Esophagus (tissue), 2 donors: ENCODE results near the gene COX11. TPM values are rescaled to one million over a fixed set of nuclear protein-coding genes. Genes with fewer than 3 reads are reported as not detected.

ENCODE experiments used
- H3K27ac ChIP-seq, 2 donors: one replicate each; pipeline ENCODE4 v1.5.1; 2013; ENCODE audit warnings: low read depth in 2 of 2, mild to moderate bottlenecking in 2 of 2, inconsistent platforms in 1 of 2, low read length in 1 of 2, moderate library complexity in 1 of 2
- H3K27me3 ChIP-seq, 2 donors: one replicate each; pipeline ENCODE4 v1.6.1; 2013; ENCODE audit warnings: low read length in 2 of 2, control low read depth in 1 of 2, mild to moderate bottlenecking in 1 of 2; ENCODE audit not compliant: insufficient read depth in 2 of 2, control insufficient read depth in 1 of 2
- H3K36me3 ChIP-seq, 2 donors: one replicate each; pipeline ENCODE4 v1.6.1; 2013; ENCODE audit warnings: low read length in 1 of 2; ENCODE audit not compliant: control insufficient read depth in 2 of 2, insufficient read depth in 2 of 2
- H3K4me1 ChIP-seq, 2 donors: one replicate each; pipeline ENCODE4 v1.6.1; 2013; ENCODE audit warnings: low read length in 1 of 2; ENCODE audit not compliant: control insufficient read depth in 2 of 2, insufficient read depth in 2 of 2
- H3K4me3 ChIP-seq, 2 donors: one replicate each; pipeline ENCODE4 v1.5.1; 2013; ENCODE audit warnings: low read length in 2 of 2, mild to moderate bottlenecking in 2 of 2, low read depth in 1 of 2, moderate library complexity in 1 of 2
- H3K9me3 ChIP-seq, 2 donors: one replicate each; pipeline ENCODE4 v1.6.1; 2013; ENCODE audit warnings: mild to moderate bottlenecking in 2 of 2, low read depth in 1 of 2, low read length in 1 of 2, moderate library complexity in 1 of 2; ENCODE audit not compliant: control insufficient read depth in 2 of 2, insufficient read depth in 1 of 2
- WGBS, 2 donors: extraction: QIAGEN DNeasy Blood & Tissue Kit; methylation state at CpG; one replicate each; pipeline ENCODE4 v1.1.7; 2013; 5-methylcytosine and 5-hydroxymethylcytosine counted together
- polyA plus RNA-seq, 2 donors: library from polyadenylated mRNA; stranded (reverse); fragments of 200-250 nt; gene quantifications; one replicate each; pipeline ENCODE4 v1.2.3, GENCODE V29; 2013
- donor health status: healthy with polysubstance abuse.
- donor health status: Bipolar disorder and iron deficiency.

Gene COX11
- polyA plus RNA-seq, 2 donors: 11.4 to 22.6 TPM

DNA sequence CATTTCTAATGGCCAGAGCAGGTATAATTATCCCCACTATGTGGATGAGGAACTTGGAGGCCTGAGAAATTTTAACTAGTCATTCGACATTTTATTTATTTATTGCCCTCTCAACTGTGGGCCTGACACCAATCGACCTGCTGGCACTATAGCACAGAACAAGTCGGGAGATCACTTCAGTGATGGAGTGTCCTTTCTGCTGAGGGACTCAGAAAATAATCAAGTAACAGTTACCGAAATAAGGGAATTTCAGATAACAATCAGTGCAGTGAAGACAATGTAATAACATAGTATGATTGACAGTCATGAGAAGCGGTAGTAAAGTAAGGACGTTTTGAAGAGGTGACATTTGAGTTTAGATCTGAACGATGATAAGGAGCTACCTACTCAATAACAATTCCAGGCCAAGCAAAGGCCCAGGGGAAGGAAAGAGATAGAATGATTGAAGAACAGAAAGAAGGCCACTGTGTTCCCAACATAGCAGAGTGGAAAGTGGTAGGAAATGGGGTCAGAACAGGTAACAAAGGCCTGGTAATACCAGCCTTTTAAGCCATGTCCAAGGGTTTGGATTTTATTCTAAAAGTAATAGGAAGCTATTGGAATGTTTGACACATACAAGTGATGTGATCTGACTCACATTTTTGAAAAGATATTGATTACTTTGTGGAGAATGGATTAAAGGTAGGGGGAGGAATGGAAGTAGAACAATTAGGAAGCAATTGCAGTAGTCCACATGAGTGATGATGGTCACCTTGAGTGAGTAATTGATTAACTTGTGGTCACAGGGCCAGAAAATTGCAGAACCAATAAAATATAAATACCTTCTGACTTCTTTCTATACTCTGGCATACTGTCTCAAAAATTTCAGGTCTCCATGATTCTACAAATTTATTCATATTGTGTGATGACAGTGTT, 1.5 kb upstream of the COX11 start:
- H3K4me1 ChIP-seq: no peaks in the 10 kb centered on the region
- H3K36me3 ChIP-seq: no peaks in the 10 kb centered on the region
- H3K27me3 ChIP-seq: no peaks in the 10 kb centered on the region
- peak overlapping the region in 1 of 2 donors; percentile 94 for H3K4me3 ChIP-seq
- H3K27ac ChIP-seq: peak overlapping the region in 1 of 2 donors; percentile 32
- WGBS, 2 donors: 42 to 48% methylated on average over 7 of the region's 7 CpGs
- H3K9me3 ChIP-seq: no peaks in the 10 kb centered on the region

DNA sequence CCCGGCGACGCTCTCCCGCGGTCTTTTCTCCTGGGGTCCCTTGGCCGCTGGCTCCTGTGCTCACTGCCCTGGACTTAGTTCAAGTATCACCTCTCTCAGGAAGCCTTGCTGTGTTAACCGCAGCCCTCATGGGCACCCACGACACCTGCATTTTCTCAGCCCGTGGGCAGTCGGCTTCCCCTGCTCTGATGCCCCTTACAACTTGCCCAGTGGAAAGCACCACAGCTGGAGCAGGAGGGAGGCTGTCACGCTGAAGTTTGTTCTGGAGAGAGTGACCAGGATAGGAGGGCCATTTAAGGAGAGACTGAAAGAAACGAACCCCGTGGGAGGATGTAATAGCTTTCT, 506 bp upstream of the COX11 start:
- Histone ChIP-seq H3K4me1 (no peaks in the 10 kb centered on the region), H3K9me3 (no peaks in the 10 kb centered on the region), H3K36me3 (no peaks in the 10 kb centered on the region), H3K27me3 (no peaks in the 10 kb centered on the region), H3K27ac (peak overlapping the region; percentile 32 to 92), H3K4me3 (peak overlapping the region; percentile 86 to 94)
- 0% methylated on average over 13 of the region's 13 CpGs for WGBS, 2 donors

DNA sequence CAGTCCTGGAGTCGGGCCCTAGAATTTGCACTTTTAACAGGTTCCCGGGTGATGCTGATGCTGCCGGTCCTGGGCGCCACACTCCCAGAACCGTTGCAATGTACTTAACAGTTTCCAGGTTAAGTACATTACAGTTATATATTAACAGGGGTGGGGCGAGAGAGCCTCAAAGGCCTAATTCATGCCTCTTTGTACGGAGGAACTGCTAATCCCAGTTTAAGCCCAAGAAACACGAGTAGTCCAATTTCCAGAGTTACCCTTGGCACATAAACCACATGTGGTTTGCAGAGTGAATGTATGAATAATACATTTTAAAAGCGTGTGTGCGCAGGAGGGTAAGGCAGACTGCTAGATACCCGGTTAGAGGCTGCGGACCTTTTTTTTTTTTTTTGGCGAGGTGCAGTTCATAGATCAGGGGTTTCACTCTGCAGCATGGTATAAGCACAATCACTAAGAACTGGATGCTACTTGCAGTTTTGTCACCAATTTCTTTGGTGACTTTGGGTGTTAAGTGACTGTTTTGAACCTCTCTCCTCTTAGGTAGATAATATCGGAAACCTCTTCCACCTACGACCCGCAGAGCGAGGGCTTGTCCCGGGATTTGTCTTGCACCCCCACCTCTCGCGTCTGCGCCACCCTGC, 713 bp downstream of the COX11 start:
- Histone ChIP-seq H3K27ac (peak overlapping the region; percentile 75 to 82), H3K4me1 (no peaks in the 10 kb centered on the region), H3K27me3 (no peaks in the 10 kb centered on the region), H3K36me3 (no peaks in the 10 kb centered on the region), H3K9me3 (no peaks in the 10 kb centered on the region), H3K4me3 (peak overlapping the region; percentile 86 to 94)
- WGBS, 2 donors: 1% methylated on average over 21 of the region's 21 CpGs

DNA sequence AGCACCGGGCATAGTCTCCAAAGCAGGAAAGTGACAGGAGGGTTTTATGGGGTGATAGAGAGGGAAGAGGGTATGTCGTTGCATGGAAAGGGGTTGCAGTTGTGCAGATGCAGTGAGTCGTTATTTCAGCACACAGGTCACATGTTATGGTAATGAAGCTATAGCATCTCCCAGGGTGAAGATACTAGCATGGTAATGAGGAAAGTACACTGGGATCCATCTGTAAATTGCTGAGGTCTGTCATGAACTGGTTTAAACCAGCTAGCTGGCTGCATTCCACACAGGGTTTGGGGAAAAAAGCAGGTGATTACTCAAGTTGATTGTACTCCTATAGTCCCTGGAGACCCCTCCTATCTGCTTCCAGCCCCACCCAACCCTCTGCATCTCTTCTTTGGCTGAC, 11.7 kb downstream of the COX11 start:
- no peaks in the 10 kb centered on the region for H3K9me3 ChIP-seq
- H3K27ac ChIP-seq: no peak overlapping the region
- no peak overlapping the region for H3K4me3 ChIP-seq
- H3K4me1 ChIP-seq: no peaks in the 10 kb centered on the region
- 70 to 81% methylated on average over 3 of the region's 3 CpGs for WGBS, 2 donors
- H3K27me3 ChIP-seq: no peaks in the 10 kb centered on the region
- peaks cover 0 to 6% of the 10 kb centered on the region in 2 donors for H3K36me3 ChIP-seq

DNA sequence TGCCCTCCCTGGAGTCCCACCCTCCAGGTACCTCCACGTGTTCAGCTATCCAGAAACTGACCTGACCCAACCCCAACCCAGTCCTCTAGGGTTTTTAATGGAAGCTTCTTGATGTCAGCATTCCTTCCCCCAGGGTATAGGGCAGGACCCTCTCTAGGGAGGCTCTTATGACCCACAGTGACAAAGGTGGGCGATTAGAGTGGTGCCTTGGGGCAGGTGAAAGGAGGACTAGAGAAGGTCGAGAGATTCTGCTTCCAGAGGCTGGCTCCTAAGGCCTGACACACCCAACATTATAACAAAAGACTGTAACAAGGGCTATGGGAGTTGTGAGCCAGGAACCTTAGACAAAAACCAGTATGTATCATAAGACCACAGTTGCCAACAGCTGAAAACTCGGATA, 17.2 kb downstream of the COX11 start:
- Histone ChIP-seq H3K4me1 (no peaks in the 10 kb centered on the region), H3K27ac (no peak overlapping the region), H3K36me3 (peaks cover 0 to 6% of the 10 kb centered on the region in 2 donors), H3K27me3 (no peaks in the 10 kb centered on the region), H3K4me3 (no peak overlapping the region), H3K9me3 (no peaks in the 10 kb centered on the region)
- 70 to 75% methylated on average over 4 of the region's 4 CpGs for WGBS, 2 donors

DNA sequence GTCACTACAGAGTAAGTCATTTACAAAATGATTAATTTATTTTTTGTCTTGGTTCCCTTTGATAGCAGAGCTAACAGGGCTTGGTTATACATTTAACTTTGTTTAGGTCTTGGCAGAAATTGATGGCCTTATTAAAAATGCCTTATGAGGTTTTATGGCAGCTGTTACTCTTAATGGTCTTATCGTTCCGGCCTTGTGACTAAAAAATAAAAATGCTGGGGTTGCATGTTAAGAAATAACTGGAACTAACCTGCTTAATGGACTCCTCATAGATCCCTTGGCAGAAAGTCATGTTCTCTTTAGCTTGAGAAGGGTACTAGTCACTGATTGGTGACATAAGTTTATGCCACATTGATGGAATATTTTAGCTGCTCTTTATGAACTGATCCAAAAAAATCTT, 18.3 kb downstream of the COX11 start:
- Histone ChIP-seq H3K27me3 (no peaks in the 10 kb centered on the region), H3K36me3 (peaks cover 0 to 6% of the 10 kb centered on the region in 2 donors), H3K9me3 (no peaks in the 10 kb centered on the region), H3K27ac (no peak overlapping the region), H3K4me1 (no peaks in the 10 kb centered on the region), H3K4me3 (no peak overlapping the region)
- WGBS, 2 donors: 73 to 83% methylated on average over 2 of the region's 2 CpGs

DNA sequence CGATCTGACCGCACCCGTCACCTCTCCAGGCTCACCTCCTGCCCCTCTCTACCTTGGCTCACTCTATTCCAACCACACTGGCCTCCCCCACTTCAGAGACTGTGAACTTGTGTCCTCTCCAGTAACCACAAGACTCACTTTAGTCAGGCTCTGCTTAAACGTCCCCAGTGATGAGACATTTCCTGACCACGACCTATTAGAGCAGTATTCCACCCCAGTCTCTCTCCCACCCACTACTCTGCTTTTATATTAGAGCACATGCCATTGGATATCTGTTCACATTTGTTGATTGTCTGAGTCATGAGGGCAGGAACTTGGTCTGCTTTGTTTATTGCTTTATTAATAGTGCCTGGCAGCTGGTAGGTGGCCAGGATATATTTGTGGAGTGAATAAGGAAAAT, 20.1 kb downstream of the COX11 start:
- 56 to 66% methylated on average over 5 of the region's 5 CpGs for WGBS, 2 donors
- no peak overlapping the region for H3K27ac ChIP-seq
- H3K4me3 ChIP-seq: no peak overlapping the region
- peaks cover 0 to 5% of the 10 kb centered on the region in 2 donors for H3K36me3 ChIP-seq
- no peaks in the 10 kb centered on the region for H3K9me3 ChIP-seq
- H3K27me3 ChIP-seq: no peaks in the 10 kb centered on the region
- H3K4me1 ChIP-seq: no peaks in the 10 kb centered on the region

DNA sequence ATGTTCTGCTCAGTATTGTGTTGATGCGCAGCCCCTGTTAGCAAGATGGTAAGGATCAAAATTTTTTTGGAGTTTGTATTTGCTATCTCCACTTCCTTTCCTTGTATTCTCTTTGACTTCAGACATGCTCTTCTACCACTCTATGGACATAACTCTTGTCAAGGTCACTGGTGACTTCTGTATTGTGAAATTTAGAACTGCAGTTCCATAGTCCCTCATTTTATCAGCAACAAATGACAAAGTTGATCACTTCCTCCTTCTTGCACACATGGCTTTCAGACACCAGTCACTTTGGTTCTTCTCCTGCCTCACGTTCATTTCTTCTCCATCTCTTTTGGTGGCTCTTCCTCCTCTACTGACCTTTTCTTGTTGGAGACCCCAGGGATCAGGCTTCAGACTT, 21.1 kb downstream of the COX11 start:
- H3K4me3 ChIP-seq: no peak overlapping the region
- H3K4me1 ChIP-seq: no peaks in the 10 kb centered on the region
- peaks cover 0 to 2% of the 10 kb centered on the region in 2 donors for H3K36me3 ChIP-seq
- no peaks in the 10 kb centered on the region for H3K9me3 ChIP-seq
- H3K27ac ChIP-seq: no peak overlapping the region
- 89 to 93% methylated on average over 2 of the region's 2 CpGs for WGBS, 2 donors
- no peaks in the 10 kb centered on the region for H3K27me3 ChIP-seq

DNA sequence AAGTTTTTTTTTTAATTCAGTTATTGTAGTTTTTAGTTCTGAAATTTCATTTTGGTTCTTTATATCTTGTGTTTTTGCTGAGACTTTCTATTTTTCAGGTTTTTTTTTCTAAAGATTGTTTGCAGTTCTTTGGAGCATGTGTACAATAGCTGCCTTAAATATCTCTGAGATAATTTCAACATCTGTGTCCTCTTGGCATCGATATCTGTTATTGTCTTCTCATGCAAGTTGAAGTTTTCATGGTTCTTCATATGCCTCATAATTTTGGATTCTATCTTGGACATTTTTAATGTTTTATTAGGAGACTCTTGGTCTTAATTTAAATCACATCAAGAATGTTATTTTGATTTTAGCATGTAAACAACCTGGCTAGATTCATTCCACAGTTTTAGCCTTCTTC, 22.8 kb downstream of the COX11 start:
- H3K4me3 ChIP-seq: no peak overlapping the region
- no peaks in the 10 kb centered on the region for H3K9me3 ChIP-seq
- no peaks in the 10 kb centered on the region for H3K27me3 ChIP-seq
- peaks cover 0 to 2% of the 10 kb centered on the region in 2 donors for H3K36me3 ChIP-seq
- no peak overlapping the region for H3K27ac ChIP-seq
- 86 to 90% methylated on average over 1 of the region's 1 CpG for WGBS, 2 donors
- H3K4me1 ChIP-seq: no peaks in the 10 kb centered on the region
